Smooth muscle cell of the brain vasculature (primary cell): ENCODE results near the gene CKAP5.
A peak's percentile ranks its signal among the peaks of the same experiment; 100 is the strongest.
"Not testable (repeated sequence)": the region's sequence is repeated elsewhere in the genome, so short reads cannot be mapped to it uniquely, and the experiment has no call there.

ENCODE experiments used
- DNase-seq: peaks from one replicate; pipeline ENCODE4 v3.0.0-alpha.2; 2012; ENCODE audit warnings: low read depth, low spot score

Gene CKAP5

GRCh38 chr11:46855167-46855566 lies 9.1 kb upstream of the CKAP5 start:
- DNase-seq = no peak

GRCh38 chr11:46850829-46851380 lies 4.8 kb upstream of the CKAP5 start:
- DNase-seq = no peak

GRCh38 chr11:46849631-46850030 lies 3.6 kb upstream of the CKAP5 start:
- DNase-seq = no peak

- no peak for DNase-seq
Observed at GRCh38 chr11:46846510-46846830, 390 bp upstream of the CKAP5 start.

- no peak for DNase-seq
Observed at GRCh38 chr11:46845440-46845739, 690 bp downstream of the CKAP5 start.

GRCh38 chr11:46840116-46840515 lies 6.0 kb downstream of the CKAP5 start:
- DNase-seq = no peak

GRCh38 chr11:46838501-46838900 lies 7.6 kb downstream of the CKAP5 start:
- DNase-seq = no peak

- no peak for DNase-seq
Observed at GRCh38 chr11:46837860-46838259, 8.2 kb downstream of the CKAP5 start.

- no peak for DNase-seq
Observed at GRCh38 chr11:46836870-46837269, 9.2 kb downstream of the CKAP5 start.

- no peak for DNase-seq
Observed at GRCh38 chr11:46836431-46836830, 9.6 kb downstream of the CKAP5 start.

GRCh38 chr11:46835897-46836296 lies 10.2 kb downstream of the CKAP5 start:
- DNase-seq = no peak

- no peak for DNase-seq
Observed at GRCh38 chr11:46834821-46835220, 11.3 kb downstream of the CKAP5 start.

- no peak for DNase-seq
Observed at GRCh38 chr11:46832511-46833214, 13.4 kb downstream of the CKAP5 start.

- no peak for DNase-seq
Observed at GRCh38 chr11:46827995-46828394, 18.1 kb downstream of the CKAP5 start.

- no peak for DNase-seq
Observed at GRCh38 chr11:46826310-46827044, 19.6 kb downstream of the CKAP5 start.

- DNase-seq = peak; percentile 17
Observed at GRCh38 chr11:46808799-46809431, 37.2 kb downstream of the CKAP5 start.

- DNase-seq = no peak
Observed at GRCh38 chr11:46801694-46802470, 44.2 kb downstream of the CKAP5 start.

GRCh38 chr11:46800177-46800576 lies 45.9 kb downstream of the CKAP5 start:
- no peak for DNase-seq

GRCh38 chr11:46799725-46800124 lies 46.4 kb downstream of the CKAP5 start:
- not testable (repeated sequence) for DNase-seq

- no peak for DNase-seq
Observed at GRCh38 chr11:46778416-46778815, 67.7 kb downstream of the CKAP5 start.

- no peak for DNase-seq
Observed at GRCh38 chr11:46776878-46777277, 69.2 kb downstream of the CKAP5 start.

GRCh38 chr11:46769636-46770221 lies 76.4 kb downstream of the CKAP5 start:
- DNase-seq = no peak
